GM06990 (cell line): ENCODE measurements around the gene HOXC5.

Experiments used
- DNase-seq: peaks from one replicate; pipeline ENCODE4 v3.0.0-alpha.2; 2011; ENCODE audit not compliant: insufficient read length; ENCODE audit errors: extremely low read depth
- H3K27me3 ChIP-seq: replicated peaks from 2 replicates; pipeline ENCODE4 v1.6.0; 2011; ENCODE audit warnings: low read length; ENCODE audit not compliant: control insufficient read depth, insufficient read depth
- H3K36me3 ChIP-seq: 2 replicates; pipeline ENCODE4 v1.5.1; 2011; ENCODE audit warnings: low read length; ENCODE audit not compliant: control insufficient read depth, insufficient read depth
- H3K4me3 ChIP-seq: replicated peaks from 2 replicates; pipeline ENCODE4 v1.5.1; 2011; ENCODE audit warnings: low read depth, mild to moderate bottlenecking, control low read depth, low read length
- CTCF ChIP-seq: IDR thresholded peaks from 2 replicates; pipeline ENCODE4 v1.5.1; 2011; ENCODE audit warnings: low read length, control low read depth, mild to moderate bottlenecking, inconsistent platforms; ENCODE audit not compliant: insufficient read depth, poor library complexity, severe bottlenecking

The HOXC5 gene

GRCh38 chr12:54033980-54034784 is 1.3 kb downstream of the HOXC5 start:
- Histone ChIP-seq H3K27me3 (peaks cover 2% of the 10 kb centered on the region; the same call in 1 of the 2 replicates), H3K4me3 (peak overlapping the region; percentile 9), H3K36me3 (no peaks in the 10 kb centered on the region)
- no peak for TF ChIP-seq CTCF
- no peak for DNase-seq

GRCh38 chr12:54034785-54035310 is 2.0 kb downstream of the HOXC5 start:
- no peak for TF ChIP-seq CTCF
- Histone ChIP-seq H3K4me3 (no peak overlapping the region), H3K36me3 (no peaks in the 10 kb centered on the region), H3K27me3 (peaks cover 2% of the 10 kb centered on the region; the same call in 1 of the 2 replicates)
- DNase-seq = no peak

GRCh38 chr12:54035568-54036264 is 2.9 kb downstream of the HOXC5 start:
- no peak for DNase-seq
- H3K4me3 ChIP-seq = no peak overlapping the region
- no peaks in the 10 kb centered on the region for H3K36me3 ChIP-seq
- H3K27me3 ChIP-seq = peaks cover 2% of the 10 kb centered on the region; the same call in 1 of the 2 replicates
- no peak for TF ChIP-seq CTCF

- no peaks in the 10 kb centered on the region; the same call in 1 of the 2 replicates for H3K27me3 ChIP-seq
- no peak for TF ChIP-seq CTCF
- no peak for DNase-seq
- no peak overlapping the region for H3K4me3 ChIP-seq
- H3K36me3 ChIP-seq = no peaks in the 10 kb centered on the region
Measured at GRCh38 chr12:54036620-54037359, 3.9 kb downstream of the HOXC5 start.

- no peak for TF ChIP-seq CTCF
- no peaks in the 10 kb centered on the region for H3K36me3 ChIP-seq
- no peak for DNase-seq
- no peaks in the 10 kb centered on the region; the same call in 1 of the 2 replicates for H3K27me3 ChIP-seq
- no peak overlapping the region for H3K4me3 ChIP-seq
Measured at GRCh38 chr12:54037360-54038283, 4.8 kb downstream of the HOXC5 start.
